Heart left ventricle (tissue), 16 donors: Measurements from ENCODE around the gene HK2. TPM values are rescaled to one million over a fixed set of nuclear protein-coding genes. Genes with fewer than 3 reads are reported as not detected.

Experiments used
- ATAC-seq, 4 donors: fragments of 200-7000 bp; cut with Tn5 transposase; one replicate each; pipeline ENCODE4 v1.9.1; 2020 to 2022; ENCODE audit warnings: moderate library complexity in 4 of 4, mild to moderate bottlenecking in 3 of 4, moderate number of reproducible peaks in 1 of 4
- DNase-seq, 5 donors: peaks; one replicate each; pipeline ENCODE4 v3.0.0-alpha.2; 2020
- H3K27ac ChIP-seq, 12 donors: fragments of 200-600 bp; sonication (generic) in 4 of 12; one replicate each; pipeline versions ENCODE4 v1.5.0 to v1.8.0; 2016 to 2022; ENCODE audit warnings: mild to moderate bottlenecking in 2 of 12
- H3K27me3 ChIP-seq, 9 donors: fragments of 200-600 bp; sonication (generic) in 2 of 9; one replicate each; pipeline versions ENCODE4 v1.5.1 to v1.8.0; 2016 to 2022; ENCODE audit warnings: mild to moderate bottlenecking in 3 of 9
- H3K36me3 ChIP-seq, 9 donors: fragments of 200-600 bp; sonication (generic) in 2 of 9; one replicate each; pipeline versions ENCODE4 v1.5.0 to v1.8.0; 2018 to 2022; ENCODE audit warnings: mild to moderate bottlenecking in 2 of 9
- H3K4me1 ChIP-seq, 12 donors: fragments of 200-600 bp; sonication (generic) in 4 of 12; one replicate each; pipeline versions ENCODE4 v1.5.0 to v1.8.0; 2016 to 2022; ENCODE audit warnings: mild to moderate bottlenecking in 3 of 12
- H3K4me3 ChIP-seq, 12 donors: fragments of 200-600 bp; sonication (generic) in 4 of 12; one replicate each; pipeline versions ENCODE4 v1.5.0 to v1.8.0; 2017 to 2022; ENCODE audit warnings: mild to moderate bottlenecking in 9 of 12, moderate library complexity in 4 of 12
- H3K9me3 ChIP-seq, 12 donors: fragments of 200-600 bp; sonication (generic) in 4 of 12; one replicate each; pipeline versions ENCODE4 v1.5.0 to v1.8.0; 2016 to 2022; ENCODE audit warnings: mild to moderate bottlenecking in 1 of 12
- POLR2A ChIP-seq, 2 donors: fragments of 450-650 bp; IDR thresholded peaks; one replicate each; pipeline ENCODE4 v1.6.1; 2017; ENCODE audit warnings: antibody characterized with exemption in 2 of 2, mild to moderate bottlenecking in 2 of 2, moderate library complexity in 2 of 2
- WGBS, 4 donors: extraction: QIAGEN DNeasy Blood & Tissue Kit in 2 of 4; methylation state at CpG; one replicate each; pipeline versions ENCODE4 v1.1.5 to v1.1.7; 2013 to 2018; 5-methylcytosine and 5-hydroxymethylcytosine counted together
- intact Hi-C, 10 donors: fragments of 100-400 bp; cut with DNase I; formaldehyde crosslinking; loops; one replicate each; pipeline versions ENCODE4 v1.11.1 to v1.14.2; 2022
- polyA plus RNA-seq, 2 donors: library from polyadenylated mRNA; stranded (reverse); fragments of 200-250 nt; gene quantifications; one replicate each; pipeline ENCODE4 v1.2.3, GENCODE V29; 2013
- total RNA-seq, 9 donors: library from RNA; depleted of rRNA in 2 of 9; stranded (reverse); fragments of >200 nt in 2 of 9; fragmentation: NEBNext Ultra II Directional in 3 of 9; extraction: Animal tissue kit (Norgen Biotek cat#: 25700) in 3 of 9; gene quantifications; one replicate each; pipeline versions ENCODE4 v1.1.0 to v1.2.4, GENCODE V29; 2016 to 2023
- TF ChIP-seq, protein P1 (sequence below), 12 donors: fragments of 200-600 bp; sonication (generic) in 4 of 12; IDR thresholded peaks; one replicate each; pipeline versions ENCODE4 v1.5.0 to v1.8.0; 2018 to 2022; ENCODE audit warnings: antibody characterized with exemption in 12 of 12, mild to moderate bottlenecking in 5 of 12
- donor health status: ischemic (EF 13 %, LVEDD 7.1; RV severe dilation, severe dysfunction).
- donor health status: healthy with polysubstance abuse.
- donor health status: DM: no; HTN: yes; CAD: no.
- donor health status: DM: no; HTN: no; CAD: no.
- donor health status: ischemic (EF 25% LVEDD 6.9; RV normal size, moderate dysfunction).
- donor health status: ischemic (EF 25% LVEDD 5.7; RV mildly dilated, moderate dysfunction).
- donor health status: healthy.
- donor health status: DM: yes; HTN: yes; CAD: no.
- donor health status: ischemic (EF 35%, LVEDD 5.7; RV mildly dilated, moderate dysfunction).
- donor health status: nonischemic (EF 11% LVEDD 7.7; RV severe dilation, severe dysfunction).
- donor health status: DM: yes; HTN: yes; CAD: no.
- donor health status: PGD.
- donor health status: ischemic (EF 29% LVEDD 5.4; RV normal size, mild dysfunction).
- donor health status: nonischemic (EF 23%, LVEDD 6.1; RV moderate dilation, normal function).

Gene HK2
- total and polyA plus RNA-seq, 11 donors: 1.9 to 31.5 (median 16.3) TPM

- intact Hi-C loops: no loop called here
- DNase-seq: no peak
- no peak for ATAC-seq
- Histone ChIP-seq H3K27ac (no peak overlapping the region), H3K36me3 (no peaks in the 10 kb centered on the region), H3K27me3 (no peaks in the 10 kb centered on the region), H3K4me1 (no peaks in the 10 kb centered on the region), H3K9me3 (no peaks in the 10 kb centered on the region), H3K4me3 (no peak overlapping the region)
- TF ChIP-seq, protein P1, sequence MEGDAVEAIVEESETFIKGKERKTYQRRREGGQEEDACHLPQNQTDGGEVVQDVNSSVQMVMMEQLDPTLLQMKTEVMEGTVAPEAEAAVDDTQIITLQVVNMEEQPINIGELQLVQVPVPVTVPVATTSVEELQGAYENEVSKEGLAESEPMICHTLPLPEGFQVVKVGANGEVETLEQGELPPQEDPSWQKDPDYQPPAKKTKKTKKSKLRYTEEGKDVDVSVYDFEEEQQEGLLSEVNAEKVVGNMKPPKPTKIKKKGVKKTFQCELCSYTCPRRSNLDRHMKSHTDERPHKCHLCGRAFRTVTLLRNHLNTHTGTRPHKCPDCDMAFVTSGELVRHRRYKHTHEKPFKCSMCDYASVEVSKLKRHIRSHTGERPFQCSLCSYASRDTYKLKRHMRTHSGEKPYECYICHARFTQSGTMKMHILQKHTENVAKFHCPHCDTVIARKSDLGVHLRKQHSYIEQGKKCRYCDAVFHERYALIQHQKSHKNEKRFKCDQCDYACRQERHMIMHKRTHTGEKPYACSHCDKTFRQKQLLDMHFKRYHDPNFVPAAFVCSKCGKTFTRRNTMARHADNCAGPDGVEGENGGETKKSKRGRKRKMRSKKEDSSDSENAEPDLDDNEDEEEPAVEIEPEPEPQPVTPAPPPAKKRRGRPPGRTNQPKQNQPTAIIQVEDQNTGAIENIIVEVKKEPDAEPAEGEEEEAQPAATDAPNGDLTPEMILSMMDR (IDR thresholded peaks at IDR 0.05): no peak
- no peak for TF ChIP-seq POLR2A (IDR thresholded peaks at IDR 0.05)
- WGBS, 4 donors: 84 to 96% (median 89%) methylated on average over 8 of the region's 8 CpGs
These were observed 97.0 kb downstream of the HK2 start for GRCh38 chr2:74930811-74931486.

- Histone ChIP-seq H3K36me3 (no peaks in the 10 kb centered on the region), H3K27me3 (peaks cover 0 to 3% (median 0%) of the 10 kb centered on the region in 9 donors), H3K27ac (no peak overlapping the region), H3K4me1 (no peaks in the 10 kb centered on the region), H3K9me3 (no peaks in the 10 kb centered on the region), H3K4me3 (no peak overlapping the region)
- DNase-seq (no peak), ATAC-seq (no peak)
- intact Hi-C loops: no loop called here
- TF ChIP-seq, protein P1 (IDR thresholded peaks at IDR 0.05): no peak
- no peak for TF ChIP-seq POLR2A (IDR thresholded peaks at IDR 0.05)
- WGBS, 4 donors: 62 to 97% (median 83%) methylated on average over 2 of the region's 2 CpGs
These were observed 98.0 kb downstream of the HK2 start for GRCh38 chr2:74931940-74932339.

GRCh38 chr2:74935975-74936391, 102.1 kb downstream of the HK2 start:
- intact Hi-C loops: no loop called here
- no peak for DNase-seq
- Histone ChIP-seq H3K36me3 (no peaks in the 10 kb centered on the region), H3K27ac (no peak overlapping the region), H3K4me1 (no peaks in the 10 kb centered on the region), H3K27me3 (peaks cover 0 to 5% (median 0%) of the 10 kb centered on the region in 9 donors), H3K9me3 (no peaks in the 10 kb centered on the region), H3K4me3 (no peak overlapping the region)
- TF ChIP-seq, protein P1 (IDR thresholded peaks at IDR 0.05): no peak
- TF ChIP-seq POLR2A (IDR thresholded peaks at IDR 0.05): no peak
- ATAC-seq: no peak
- WGBS, 4 donors: 76 to 94% (median 89%) methylated on average over 4 of the region's 4 CpGs

DNA sequence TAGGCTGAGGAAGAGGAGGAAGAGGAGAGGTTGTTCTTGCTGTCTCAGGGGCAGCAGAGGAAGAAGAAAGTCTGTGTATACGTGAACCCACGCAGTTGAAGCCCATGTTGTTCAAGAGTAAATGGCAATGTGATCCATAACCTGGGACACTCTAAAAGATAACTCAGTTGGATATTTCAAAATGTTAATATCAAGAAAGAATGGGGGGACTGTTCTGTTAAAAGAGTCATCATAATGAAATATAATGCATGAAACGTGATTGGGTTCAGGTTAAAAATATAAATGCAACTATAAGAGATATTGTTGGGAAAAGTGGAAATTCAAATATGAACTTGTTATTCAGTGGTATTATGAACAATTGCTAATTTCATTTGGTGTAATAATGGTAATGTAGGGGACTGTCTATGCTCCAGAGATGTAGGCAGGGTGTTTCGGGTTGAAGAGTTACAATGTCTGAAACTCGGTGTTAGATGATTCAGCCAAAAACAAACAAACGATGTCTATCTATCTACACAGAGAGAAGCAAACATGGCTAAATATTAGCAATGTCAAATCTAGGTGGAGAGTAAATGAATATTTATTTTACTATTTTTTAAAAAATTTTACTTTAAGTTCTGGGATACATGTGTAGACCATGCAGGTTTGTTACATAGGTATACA, 103.4 kb downstream of the HK2 start:
- no peaks in the 10 kb centered on the region for H3K9me3 ChIP-seq
- H3K4me3 ChIP-seq: no peak overlapping the region
- DNase-seq (no peak), ATAC-seq (no peak)
- H3K27me3 ChIP-seq: peaks cover 0 to 5% (median 0%) of the 10 kb centered on the region in 9 donors
- H3K36me3 ChIP-seq: no peaks in the 10 kb centered on the region
- no peaks in the 10 kb centered on the region for H3K4me1 ChIP-seq
- intact Hi-C loops: no loop called here
- no peak for TF ChIP-seq POLR2A (IDR thresholded peaks at IDR 0.05)
- TF ChIP-seq, protein P1 (IDR thresholded peaks at IDR 0.05): no peak
- no peak overlapping the region for H3K27ac ChIP-seq
- 86 to 96% (median 90%) methylated on average over 6 of the region's 6 CpGs for WGBS, 4 donors
